ENCODE results near the gene DUSP10.

DUSP10 gene

DNA sequence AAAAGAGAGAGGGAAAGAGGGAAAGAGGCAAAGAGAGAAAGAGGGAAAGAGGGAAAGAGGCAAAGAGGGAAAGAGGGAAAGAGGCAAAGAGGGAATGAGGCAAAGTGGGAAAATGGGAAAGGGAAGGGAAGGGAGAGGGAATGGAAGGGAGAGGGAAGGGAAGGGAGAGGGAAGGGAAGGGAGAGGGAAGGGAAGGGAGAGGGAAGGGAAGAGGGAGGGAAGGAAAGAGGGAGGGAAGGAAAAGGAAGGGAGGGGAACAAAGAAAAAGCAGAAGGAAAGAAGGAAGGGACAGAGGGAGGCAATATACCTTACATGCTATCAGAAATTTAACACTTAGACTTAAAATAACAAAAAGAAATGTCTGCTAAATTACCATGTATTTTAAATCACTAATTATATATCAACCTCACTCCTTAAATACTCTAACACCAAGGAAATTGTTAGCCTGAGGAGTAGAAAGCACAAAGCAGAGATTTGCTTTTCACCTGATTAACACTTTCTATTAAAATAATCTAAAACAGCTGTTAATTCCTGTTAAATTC, 41.8 kb downstream of the DUSP10 start:
- H3K4me3 ChIP-seq (ENCODE audit: low read depth in 1 of 2, low read length in 1 of 2): no peak overlapping the region
- no peaks in the 10 kb centered on the region for H3K27me3 ChIP-seq
- H3K36me3 ChIP-seq: no peaks in the 10 kb centered on the region
- no peaks in the 10 kb centered on the region for H3K9me3 ChIP-seq
- peaks cover 0 to 3% of the 10 kb centered on the region in 2 experiments for H3K4me1 ChIP-seq (ENCODE audit: control insufficient read depth in 1 of 2, insufficient read depth in 1 of 2, low read depth in 1 of 2, low read length in 1 of 2)
- H3K27ac ChIP-seq: no peak overlapping the region
- TF ChIP-seq CTCF (IDR thresholded peaks at IDR 0.05): no peak

DNA sequence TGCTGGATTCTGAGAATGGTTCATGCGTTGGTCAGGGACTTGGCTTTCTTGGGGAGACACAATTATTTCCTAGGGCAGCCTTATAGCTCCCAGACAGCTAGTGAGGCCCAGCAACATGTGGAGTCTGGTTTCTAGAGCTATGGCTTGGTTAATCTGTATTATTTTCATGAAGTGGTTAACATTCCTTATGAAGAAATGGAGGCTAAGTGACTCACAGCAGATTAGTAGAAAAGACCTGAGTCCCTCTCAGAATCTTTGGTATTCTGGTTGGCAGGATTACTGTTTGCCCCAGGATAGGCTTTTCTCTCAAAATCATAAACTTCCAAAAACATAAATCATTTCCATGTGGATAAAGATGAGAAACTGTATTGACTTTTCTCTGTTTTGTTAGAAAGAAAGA, 42.3 kb downstream of the DUSP10 start:
- H3K27ac ChIP-seq: no peak overlapping the region
- no peaks in the 10 kb centered on the region for H3K36me3 ChIP-seq
- TF ChIP-seq CTCF (IDR thresholded peaks at IDR 0.05): no peak
- H3K9me3 ChIP-seq: no peaks in the 10 kb centered on the region
- H3K27me3 ChIP-seq: no peaks in the 10 kb centered on the region
- peaks cover 0 to 3% of the 10 kb centered on the region in 2 experiments for H3K4me1 ChIP-seq (ENCODE audit: control insufficient read depth in 1 of 2, insufficient read depth in 1 of 2, low read depth in 1 of 2, low read length in 1 of 2)
- no peak overlapping the region for H3K4me3 ChIP-seq (ENCODE audit: low read depth in 1 of 2, low read length in 1 of 2)

GRCh38 chr1:221698579-221699349, 43.1 kb downstream of the DUSP10 start:
- H3K27me3 ChIP-seq: no peaks in the 10 kb centered on the region
- no peaks in the 10 kb centered on the region for H3K36me3 ChIP-seq
- TF ChIP-seq CTCF (IDR thresholded peaks at IDR 0.05): no peak
- no peak overlapping the region for H3K4me3 ChIP-seq (ENCODE audit: low read depth in 1 of 2, low read length in 1 of 2)
- no peaks in the 10 kb centered on the region for H3K9me3 ChIP-seq
- no peaks in the 10 kb centered on the region for H3K4me1 ChIP-seq (ENCODE audit: control insufficient read depth in 1 of 2, insufficient read depth in 1 of 2, low read depth in 1 of 2, low read length in 1 of 2)
- H3K27ac ChIP-seq: no peak overlapping the region

DNA sequence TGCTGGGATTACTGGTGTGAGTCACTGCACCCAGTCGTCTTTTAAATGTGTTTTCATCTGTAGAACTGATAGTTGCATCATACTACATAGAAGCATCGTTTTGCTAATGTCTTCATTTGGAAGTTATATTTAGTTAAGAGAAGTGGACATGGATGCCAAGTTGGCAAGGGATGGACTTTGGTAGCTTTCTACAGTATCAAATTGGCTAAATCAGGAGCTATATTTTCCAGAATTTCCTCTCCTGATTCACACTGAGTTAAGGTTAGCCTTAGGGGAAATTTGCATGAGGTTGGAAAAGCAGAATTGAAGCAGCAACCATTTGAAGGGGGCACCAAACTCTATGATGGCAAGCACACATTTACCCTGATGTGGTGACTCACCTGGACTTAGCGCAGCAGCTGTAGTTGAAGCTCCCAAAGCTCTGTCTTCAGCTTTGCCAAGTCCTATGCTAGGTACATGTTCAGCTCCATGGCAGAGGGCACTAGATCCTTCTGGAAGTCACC, 43.9 kb downstream of the DUSP10 start:
- Histone ChIP-seq H3K4me3 (ENCODE audit: low read depth in 1 of 2, low read length in 1 of 2) (no peak overlapping the region), H3K27me3 (no peaks in the 10 kb centered on the region), H3K9me3 (no peaks in the 10 kb centered on the region), H3K36me3 (no peaks in the 10 kb centered on the region), H3K4me1 (ENCODE audit: control insufficient read depth in 1 of 2, insufficient read depth in 1 of 2, low read depth in 1 of 2, low read length in 1 of 2) (no peaks in the 10 kb centered on the region), H3K27ac (no peak overlapping the region)
- TF ChIP-seq CTCF (IDR thresholded peaks at IDR 0.05): no peak

GRCh38 chr1:221696718-221697461, 45.0 kb downstream of the DUSP10 start:
- H3K9me3 ChIP-seq: no peaks in the 10 kb centered on the region
- H3K27ac ChIP-seq: no peak overlapping the region
- H3K4me1 ChIP-seq (ENCODE audit: control insufficient read depth in 1 of 2, insufficient read depth in 1 of 2, low read depth in 1 of 2, low read length in 1 of 2): no peaks in the 10 kb centered on the region
- H3K36me3 ChIP-seq: no peaks in the 10 kb centered on the region
- no peak overlapping the region for H3K4me3 ChIP-seq (ENCODE audit: low read depth in 1 of 2, low read length in 1 of 2)
- H3K27me3 ChIP-seq: no peaks in the 10 kb centered on the region
- TF ChIP-seq CTCF (IDR thresholded peaks at IDR 0.05): no peak
